CD4-positive, alpha-beta T cell (primary cell): ENCODE results near the gene HSPA6. TPM values are rescaled to one million over a fixed set of nuclear protein-coding genes. Genes with fewer than 3 reads are reported as not detected.
"Not testable (repeated sequence)": the region's sequence is repeated elsewhere in the genome, so short reads cannot be mapped to it uniquely, and the experiment has no call there.

ENCODE experiments used
- ATAC-seq: fragments of 200-7000 bp; cut with Tn5 transposase; one replicate; pipeline ENCODE4 v1.10.0; 2022; ENCODE audit warnings: mild to moderate bottlenecking; ENCODE audit not compliant: poor library complexity
- CTCF ChIA-PET: fragments of 350-600 bp; sonication (Branson Sonifier 250); formaldehyde crosslinking; loops from one replicate; lab custom pipeline; 2021; ENCODE audit warnings: antibody characterized with exemption, inconsistent platforms; lab: Charles Lee
- POLR2A ChIA-PET: fragments of 350-600 bp; sonication (Branson Sonifier 250); formaldehyde crosslinking; loops from one replicate; lab custom pipeline; 2021; ENCODE audit warnings: antibody characterized with exemption, inconsistent platforms; lab: Charles Lee
- DNase-seq, 14 experiments: peaks; one replicate each; pipeline ENCODE4 v3.0.0-alpha.2; 2013 to 2020; ENCODE audit warnings: mixed read lengths in 2 of 14
- H3K27ac ChIP-seq, 2 donors: one replicate each; pipeline versions ENCODE4 v1.5.1 to v1.7.0; 2013; ENCODE audit warnings: low read length in 2 of 2, low read depth in 1 of 2, mild to moderate bottlenecking in 1 of 2
- H3K27me3 ChIP-seq, 2 experiments: 1 replicate in 1 of 2; 2 replicates in 1 of 2; pipeline versions ENCODE4 v1.6.1 to v1.7.0; 2013; ENCODE audit warnings: low read length in 2 of 2, control low read depth in 1 of 2, mild to moderate bottlenecking in 1 of 2, moderate library complexity in 1 of 2; ENCODE audit not compliant: insufficient read depth in 2 of 2, control insufficient read depth in 1 of 2
- H3K36me3 ChIP-seq: one replicate; pipeline ENCODE4 v1.6.1; 2013; ENCODE audit warnings: low read length, control low read depth; ENCODE audit not compliant: insufficient read depth
- H3K4me1 ChIP-seq: one replicate; pipeline ENCODE4 v1.6.1; 2013; ENCODE audit warnings: low read length, control low read depth; ENCODE audit not compliant: insufficient read depth
- H3K4me3 ChIP-seq: one replicate; pipeline ENCODE4 v1.5.1; 2013; ENCODE audit warnings: mild to moderate bottlenecking, low read length, moderate library complexity
- H3K9me3 ChIP-seq, 2 experiments: 1 replicate in 1 of 2; 2 replicates in 1 of 2; pipeline versions ENCODE4 v1.6.1 to v1.7.0; 2013; ENCODE audit warnings: low read length in 2 of 2, mild to moderate bottlenecking in 2 of 2, control low read depth in 1 of 2, moderate library complexity in 1 of 2; ENCODE audit not compliant: control insufficient read depth in 1 of 2, insufficient read depth in 1 of 2
- H3K27ac Mint-ChIP-seq: one replicate; pipeline ENCODE4 v1.8.0; 2020; ENCODE audit warnings: mixed read lengths
- H3K27me3 Mint-ChIP-seq: one replicate; pipeline ENCODE4 v1.8.0; 2021; ENCODE audit warnings: mixed read lengths
- H3K36me3 Mint-ChIP-seq: one replicate; pipeline ENCODE4 v1.8.0; 2021; ENCODE audit warnings: low read depth, mixed read lengths
- H3K4me1 Mint-ChIP-seq: one replicate; pipeline ENCODE4 v1.8.0; 2021; ENCODE audit warnings: low read depth, mixed read lengths
- H3K4me3 Mint-ChIP-seq: one replicate; pipeline ENCODE4 v1.8.0; 2020; ENCODE audit warnings: mild to moderate bottlenecking, mixed read lengths
- H3K9me3 Mint-ChIP-seq: one replicate; pipeline ENCODE4 v1.8.0; 2020; ENCODE audit warnings: mixed read lengths
- intact Hi-C, 2 experiments: fragments of 100-400 bp; cut with DNase I in 1 of 2; cut with micrococcal nuclease in 1 of 2; formaldehyde crosslinking; loops; one replicate each; pipeline versions ENCODE4 v1.15.1 to v1.9.0; 2023 to 2025; cut with DNase I, micrococcal nuclease
- total RNA-seq, 174 experiments: library from RNA in 2 of 174; stranded (reverse) in 2 of 174; gene quantifications; one replicate each; pipeline ENCODE4 v1.2.3 and lab custom pipeline; 2021 to 2026

HSPA6 gene
- total RNA-seq, 2 experiments from 2014 or later, result 0.78 to 1.0 TPM

DNA sequence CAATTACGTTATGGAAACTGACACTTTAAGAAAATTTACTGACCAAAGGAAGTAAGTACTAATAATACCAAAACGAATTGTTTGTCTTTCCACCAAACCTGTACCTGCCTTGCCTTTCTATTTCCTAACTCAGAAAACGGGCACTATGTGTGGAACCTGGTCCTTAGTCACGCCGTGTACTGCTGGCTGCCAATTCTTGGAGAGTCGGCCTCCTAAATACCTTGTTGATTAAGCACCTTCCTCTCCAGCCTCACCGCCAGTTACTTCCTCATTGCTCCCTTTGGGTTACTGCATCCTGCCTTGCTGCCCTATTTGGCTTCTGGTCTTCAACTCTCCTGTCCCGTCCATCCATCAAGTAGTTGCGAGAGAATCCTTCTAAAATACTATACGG, 16.2 kb downstream of the HSPA6 start:
- Histone ChIP-seq H3K4me3 (peak overlapping the region; percentile 59), H3K27ac (peak overlapping the region in 1 of 2 donors; percentile 53), H3K4me1 (peaks cover 39% of the 10 kb centered on the region)
- POLR2A ChIA-PET, result interaction anchor here (1.5 to 1.8 kb wide), 4 partner anchors 9 to 209 kb away, joined by 3 to 30 read pairs (median 12); partner anchors contain the start of genes DUSP12 and HSPA6
- H3K36me3 ChIP-seq, H3K9me3 ChIP-seq, H3K27me3 ChIP-seq, H3K9me3 Mint-ChIP-seq, CTCF ChIA-PET, ATAC-seq: not testable (repeated sequence)
- peaks cover 59% of the 10 kb centered on the region for H3K4me1 Mint-ChIP-seq
- intact Hi-C loops, result loop anchor here in 1 of 2 experiments (2.0 kb wide), 1 partner anchor 18 kb away; no protein-coding TSS in a partner anchor
- H3K4me3 Mint-ChIP-seq, result peak overlapping the region; percentile 93
- H3K27me3 Mint-ChIP-seq, result peaks cover 13% of the 10 kb centered on the region
- peak overlapping the region; percentile 93 for H3K27ac Mint-ChIP-seq
- peaks cover 15% of the 10 kb centered on the region for H3K36me3 Mint-ChIP-seq
- DNase-seq, result peak in 3 of 14 experiments; percentile 11 to 41 (median 38)

DNA sequence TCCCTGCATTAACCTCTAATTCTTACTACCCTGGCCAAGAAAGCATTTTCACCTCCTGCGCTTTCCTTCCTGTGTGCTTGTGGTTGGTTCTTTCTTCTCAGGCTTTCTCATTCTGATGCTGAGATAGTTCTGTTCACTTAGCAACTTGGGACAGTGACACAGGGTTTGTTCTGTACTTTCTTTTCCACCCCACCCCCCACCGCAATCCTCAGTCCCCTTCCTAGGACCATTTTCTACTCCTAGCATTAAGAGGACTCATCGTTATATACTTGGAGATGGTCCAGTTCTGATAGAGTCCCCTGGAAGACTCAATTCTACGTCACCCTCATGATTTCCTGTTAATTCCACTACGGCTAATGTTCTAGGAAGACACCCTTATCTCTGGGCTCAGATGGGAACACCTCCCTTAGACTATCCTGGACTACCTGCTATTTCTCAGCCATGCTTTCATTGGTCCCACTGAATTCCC, 17.8 kb downstream of the HSPA6 start:
- Mint-ChIP-seq H3K4me3 (peak overlapping the region; percentile 47), H3K4me1 (peaks cover 59% of the 10 kb centered on the region), H3K27me3 (peaks cover 13% of the 10 kb centered on the region), H3K27ac (peak overlapping the region; percentile 82), H3K36me3 (peaks cover 15% of the 10 kb centered on the region)
- H3K4me1 ChIP-seq, result peaks cover 39% of the 10 kb centered on the region
- H3K27me3 ChIP-seq, H3K9me3 Mint-ChIP-seq, H3K4me3 ChIP-seq, intact Hi-C loops, H3K9me3 ChIP-seq, CTCF ChIA-PET, H3K36me3 ChIP-seq: not testable (repeated sequence)
- DNase-seq, result peak in 5 of 14 experiments; percentile 46 to 89 (median 76)
- peak overlapping the region in 1 of 2 donors; percentile 14 for H3K27ac ChIP-seq
- peak; percentile 56 for ATAC-seq
- POLR2A ChIA-PET, result interaction anchor here (0.9 to 1.1 kb wide), 2 partner anchors 12 to 207 kb away, joined by 4 to 5 read pairs; partner anchors contain the start of gene DUSP12

DNA sequence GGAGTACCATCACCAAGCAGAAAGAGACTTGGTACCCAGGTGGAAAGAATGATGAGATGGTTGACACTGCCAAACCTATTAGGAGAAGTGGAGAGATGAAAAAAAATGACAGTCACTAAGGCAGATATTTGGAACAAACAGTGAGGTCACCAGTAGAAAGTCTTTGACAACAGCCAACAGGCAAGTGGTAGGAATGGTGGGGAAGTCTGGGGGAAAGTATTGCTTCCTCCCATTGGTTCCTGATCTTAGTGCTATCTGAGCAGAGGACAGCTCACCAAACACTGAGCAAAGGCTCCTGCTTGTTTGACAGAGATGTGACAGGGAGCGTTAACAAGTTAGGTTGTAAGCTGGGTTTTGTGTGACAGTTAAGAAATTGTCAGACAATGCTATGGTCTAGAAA, 18.8 kb downstream of the HSPA6 start:
- ATAC-seq, POLR2A ChIA-PET, H3K36me3 ChIP-seq, H3K27ac ChIP-seq, DNase-seq, H3K4me3 ChIP-seq, H3K4me3 Mint-ChIP-seq, CTCF ChIA-PET, intact Hi-C loops, H3K9me3 ChIP-seq, H3K9me3 Mint-ChIP-seq, H3K27me3 ChIP-seq: not testable (repeated sequence)
- peaks cover 39% of the 10 kb centered on the region for H3K4me1 ChIP-seq
- Mint-ChIP-seq H3K36me3 (peaks cover 15% of the 10 kb centered on the region), H3K27ac (peak overlapping the region; percentile 82), H3K4me1 (peaks cover 59% of the 10 kb centered on the region), H3K27me3 (peaks cover 13% of the 10 kb centered on the region)

DNA sequence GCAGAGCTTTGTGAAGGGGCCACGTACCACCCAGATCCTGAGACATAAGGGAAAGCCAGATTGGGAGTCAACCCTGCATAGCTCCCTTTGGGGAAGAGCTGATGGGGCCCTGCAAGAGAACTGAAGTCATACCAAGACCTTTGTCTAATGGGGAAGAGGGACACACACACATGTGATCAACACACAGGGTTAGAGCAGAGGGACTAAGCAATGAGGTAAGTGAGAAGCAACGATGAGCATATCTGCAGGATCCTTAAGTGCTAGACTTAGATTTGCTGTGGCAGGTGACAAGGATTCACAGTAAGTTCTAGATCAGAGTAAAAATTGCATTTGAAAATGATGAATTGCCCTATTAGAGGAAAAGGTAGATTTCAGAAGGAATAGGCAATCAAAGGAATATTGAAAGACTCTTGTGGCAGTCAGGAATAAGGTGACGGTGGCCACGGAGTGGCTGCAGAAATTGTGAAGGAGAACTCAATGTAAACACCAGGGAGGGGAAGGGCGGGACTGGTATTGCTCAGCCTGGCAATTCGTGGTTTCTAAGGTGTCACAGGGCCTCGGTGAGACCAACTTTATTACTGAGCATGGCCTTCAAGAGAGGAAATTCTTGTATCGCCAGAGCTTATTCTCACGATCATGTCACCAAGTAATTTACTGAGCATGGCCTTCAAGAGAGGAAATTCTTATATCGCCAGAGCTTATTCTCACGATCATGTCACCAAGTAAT, 20.8 kb downstream of the HSPA6 start:
- Histone ChIP-seq H3K4me1 (peaks cover 41% of the 10 kb centered on the region), H3K27ac (peak overlapping the region in 1 of 2 donors; percentile 12)
- H3K36me3 Mint-ChIP-seq, H3K27me3 Mint-ChIP-seq, H3K4me3 ChIP-seq, CTCF ChIA-PET, H3K36me3 ChIP-seq, POLR2A ChIA-PET, H3K27me3 ChIP-seq, ATAC-seq, H3K9me3 Mint-ChIP-seq, intact Hi-C loops, H3K9me3 ChIP-seq: not testable (repeated sequence)
- Mint-ChIP-seq H3K4me3 (peak overlapping the region; percentile 8), H3K4me1 (peaks cover 47% of the 10 kb centered on the region), H3K27ac (peak overlapping the region; percentile 16)
- peak in 4 of 14 experiments; percentile 27 to 70 (median 34) for DNase-seq

DNA sequence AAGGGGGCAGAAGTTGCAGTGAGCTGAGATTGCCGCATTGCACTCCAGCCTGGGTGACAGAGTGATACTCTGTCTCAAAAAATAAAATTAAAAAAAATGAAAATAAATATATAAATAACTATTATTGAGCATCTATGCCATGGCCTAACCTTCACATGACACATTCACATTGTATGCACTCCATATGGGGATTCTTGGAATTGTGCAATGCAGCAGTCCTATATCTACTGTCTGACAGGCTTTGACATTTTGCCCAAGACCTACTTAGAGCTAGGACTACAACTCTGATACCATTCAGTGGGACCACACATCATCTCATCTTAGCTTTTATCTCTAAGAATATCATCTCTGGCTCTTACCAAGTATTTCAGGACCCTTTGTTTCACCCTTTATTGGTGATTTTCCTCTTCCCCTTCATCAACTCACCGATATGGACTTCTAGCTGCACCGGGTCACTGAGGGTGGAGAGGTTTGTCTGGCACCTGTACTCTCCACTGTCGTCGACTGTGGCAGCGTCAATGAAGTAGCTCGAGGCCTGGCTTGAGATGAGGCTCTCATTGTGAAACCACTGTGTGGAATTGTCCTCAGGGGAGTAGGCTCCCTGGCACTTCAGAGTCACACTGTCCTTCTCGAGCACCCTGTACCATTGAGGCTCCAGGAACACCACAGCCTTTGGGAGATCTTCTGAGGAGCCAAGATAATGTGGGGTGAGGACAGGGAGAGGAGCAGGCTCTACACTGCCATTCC, 23.8 kb downstream of the HSPA6 start:
- H3K27ac Mint-ChIP-seq, H3K4me3 Mint-ChIP-seq, ATAC-seq, H3K36me3 Mint-ChIP-seq, intact Hi-C loops, H3K9me3 Mint-ChIP-seq, H3K36me3 ChIP-seq, H3K27ac ChIP-seq, H3K27me3 ChIP-seq, H3K4me3 ChIP-seq, DNase-seq, H3K9me3 ChIP-seq, POLR2A ChIA-PET, H3K27me3 Mint-ChIP-seq, CTCF ChIA-PET: not testable (repeated sequence)
- H3K4me1 ChIP-seq, result peaks cover 19% of the 10 kb centered on the region
- H3K4me1 Mint-ChIP-seq, result peaks cover 18% of the 10 kb centered on the region

DNA sequence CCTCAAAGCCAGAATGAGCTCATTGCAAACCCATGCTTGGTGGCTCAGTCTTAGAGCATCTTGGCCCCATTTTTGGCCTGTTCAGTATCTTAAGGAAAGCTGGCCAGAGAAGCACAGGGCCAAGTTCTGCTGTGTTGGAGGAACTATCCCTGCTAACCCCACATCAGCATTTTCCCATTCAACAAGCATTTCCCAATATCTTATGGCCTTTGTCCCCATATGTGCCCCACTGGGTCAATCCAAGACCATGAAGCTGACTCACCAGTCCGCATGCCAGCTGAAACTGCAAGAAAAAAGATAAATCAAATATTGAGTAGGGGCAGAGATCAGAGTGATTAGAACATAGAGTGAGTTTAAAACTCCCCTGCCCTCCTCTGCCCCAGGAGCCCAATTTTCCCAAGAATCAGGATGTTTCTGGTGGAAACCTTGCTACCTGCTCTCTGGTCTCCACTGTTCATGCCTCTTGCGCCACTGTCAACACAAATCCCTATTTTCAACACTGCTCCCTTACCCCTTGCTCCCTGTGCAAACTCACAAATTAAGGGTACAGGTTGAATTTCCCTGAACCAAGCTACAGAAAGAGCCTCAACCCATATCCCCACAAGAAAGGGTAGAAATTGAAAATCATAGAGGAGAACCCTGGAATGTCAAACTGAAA, 24.5 kb downstream of the HSPA6 start:
- H3K36me3 ChIP-seq, H3K36me3 Mint-ChIP-seq, DNase-seq, H3K9me3 Mint-ChIP-seq, H3K9me3 ChIP-seq, H3K4me3 ChIP-seq, CTCF ChIA-PET, H3K27me3 ChIP-seq, H3K27ac ChIP-seq, POLR2A ChIA-PET, intact Hi-C loops, H3K4me3 Mint-ChIP-seq, H3K27me3 Mint-ChIP-seq, ATAC-seq, H3K27ac Mint-ChIP-seq: not testable (repeated sequence)
- peaks cover 18% of the 10 kb centered on the region for H3K4me1 ChIP-seq
- peaks cover 11% of the 10 kb centered on the region for H3K4me1 Mint-ChIP-seq
